HG02623 (cell line): ENCODE results near the gene KLF11.
"Not testable (repeated sequence)": the region's sequence is repeated elsewhere in the genome, so short reads cannot be mapped to it uniquely, and the experiment has no call there.

Experiments used
- ATAC-seq: cut with Tn5 transposase; IDR thresholded peaks from one replicate; pipeline ENCODE4 v1.9.1; 2021; ENCODE audit warnings: moderate library complexity; ENCODE audit not compliant: unreplicated experiment

The KLF11 gene

DNA sequence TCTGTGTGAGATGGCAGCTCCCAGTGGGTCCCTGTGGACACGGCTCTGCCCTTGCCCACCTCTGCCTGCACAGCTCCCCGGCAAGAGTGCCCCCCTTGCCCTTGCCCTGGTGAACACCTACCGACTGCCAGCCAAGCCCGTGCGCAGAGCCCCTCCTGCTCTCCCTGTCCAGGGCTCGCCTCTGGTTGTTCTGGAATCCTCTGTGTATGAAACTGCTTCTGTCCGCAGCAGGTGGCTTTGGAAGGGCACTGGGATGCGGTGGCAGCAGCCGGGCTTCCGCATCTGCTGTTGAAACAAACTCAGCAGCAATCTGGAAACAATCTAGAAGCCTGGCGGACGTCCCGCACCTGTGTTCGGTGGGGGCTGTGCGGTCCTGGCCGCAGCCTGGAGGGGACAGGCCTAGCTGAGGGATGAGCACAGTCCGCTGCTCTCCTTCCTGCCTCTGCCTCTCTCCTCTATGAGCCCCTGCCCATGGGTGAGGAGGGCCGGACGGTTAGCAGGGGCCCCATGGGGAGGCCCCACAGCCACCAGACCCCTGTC, 34.0 kb upstream of the KLF11 start:
- ATAC-seq = no peak

DNA sequence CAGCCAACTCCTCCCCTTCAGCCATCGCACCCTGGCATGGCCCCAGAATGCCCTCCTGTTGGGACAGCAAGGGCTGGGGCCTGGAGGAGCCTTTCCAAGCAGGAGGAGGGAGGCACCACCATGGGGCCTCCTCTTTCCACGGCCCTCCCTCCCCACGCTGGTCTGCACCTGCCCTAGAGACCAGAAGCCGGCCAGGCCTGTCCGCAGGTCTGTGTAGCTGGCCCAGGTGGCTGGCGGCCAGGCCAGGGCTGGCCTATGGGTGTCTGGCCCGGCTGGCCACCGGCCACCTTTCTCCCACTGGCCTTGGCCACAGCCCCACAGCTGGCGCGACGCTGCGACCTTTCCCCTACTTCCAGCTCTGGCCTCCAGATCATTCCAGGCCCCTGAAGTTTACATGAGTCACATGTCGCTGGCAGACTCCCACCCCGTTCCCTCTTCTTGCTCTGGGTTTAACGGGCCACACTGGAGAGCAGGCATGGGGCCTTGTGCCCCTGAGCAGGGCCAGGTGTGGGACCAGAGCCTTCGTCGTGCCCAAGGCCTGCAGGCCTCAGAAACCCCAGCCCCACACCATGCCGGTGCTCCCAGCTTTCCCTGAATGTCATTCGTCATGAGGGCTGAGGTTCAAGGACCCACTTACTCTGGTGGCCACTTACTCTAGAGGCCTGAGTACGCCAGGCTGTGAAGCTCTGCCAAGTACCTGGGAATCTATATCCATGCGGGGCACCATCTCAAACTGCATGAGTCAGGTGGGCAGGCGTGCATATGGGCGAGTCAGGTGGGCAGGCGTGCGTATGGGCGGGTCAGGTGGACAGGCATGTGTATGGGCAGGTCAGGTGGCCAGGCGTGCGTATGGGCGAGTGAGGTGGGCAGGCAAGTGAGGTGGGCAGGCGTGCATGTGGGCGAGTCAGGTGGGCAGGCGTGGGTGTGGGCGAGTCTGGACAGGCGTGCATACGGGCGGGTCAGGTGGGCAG, 33.3 kb upstream of the KLF11 start:
- no peak for ATAC-seq

DNA sequence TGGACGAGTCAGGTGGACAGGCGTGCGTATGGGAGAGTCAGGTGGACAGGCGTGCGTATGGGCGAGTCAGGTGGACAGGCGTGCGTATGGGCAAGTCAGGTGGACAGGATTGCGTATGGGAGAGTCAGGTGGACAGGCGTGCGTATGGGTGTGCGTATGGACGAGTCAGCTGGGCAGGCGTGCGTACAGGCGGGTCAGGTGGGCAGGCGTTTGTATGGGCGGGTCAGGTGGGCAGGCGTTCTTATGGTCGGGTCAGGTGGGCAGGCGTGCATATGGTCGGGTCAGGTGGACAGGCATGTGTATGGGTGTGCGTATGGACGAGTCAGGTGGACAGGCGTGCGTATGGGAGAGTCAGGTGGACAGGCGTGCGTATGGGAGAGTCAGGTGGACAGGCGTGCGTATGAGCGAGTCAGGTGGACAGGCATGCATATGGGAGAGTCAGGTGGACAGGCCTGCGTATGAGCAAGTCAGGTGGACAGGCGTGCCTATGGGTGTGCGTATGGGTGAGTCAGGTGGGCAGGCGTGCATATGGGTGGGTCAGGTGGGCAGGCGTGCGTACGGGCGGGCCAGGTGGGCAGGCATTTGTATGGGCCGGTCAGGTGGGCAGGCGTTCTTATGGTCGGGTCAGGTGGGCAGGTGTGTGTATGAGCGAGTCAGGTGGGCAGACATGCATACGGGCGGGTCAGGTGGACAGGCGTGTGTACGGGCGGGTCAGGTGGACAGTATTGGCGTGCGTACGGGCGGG, 32.3 kb upstream of the KLF11 start:
- not testable (repeated sequence) for ATAC-seq

DNA sequence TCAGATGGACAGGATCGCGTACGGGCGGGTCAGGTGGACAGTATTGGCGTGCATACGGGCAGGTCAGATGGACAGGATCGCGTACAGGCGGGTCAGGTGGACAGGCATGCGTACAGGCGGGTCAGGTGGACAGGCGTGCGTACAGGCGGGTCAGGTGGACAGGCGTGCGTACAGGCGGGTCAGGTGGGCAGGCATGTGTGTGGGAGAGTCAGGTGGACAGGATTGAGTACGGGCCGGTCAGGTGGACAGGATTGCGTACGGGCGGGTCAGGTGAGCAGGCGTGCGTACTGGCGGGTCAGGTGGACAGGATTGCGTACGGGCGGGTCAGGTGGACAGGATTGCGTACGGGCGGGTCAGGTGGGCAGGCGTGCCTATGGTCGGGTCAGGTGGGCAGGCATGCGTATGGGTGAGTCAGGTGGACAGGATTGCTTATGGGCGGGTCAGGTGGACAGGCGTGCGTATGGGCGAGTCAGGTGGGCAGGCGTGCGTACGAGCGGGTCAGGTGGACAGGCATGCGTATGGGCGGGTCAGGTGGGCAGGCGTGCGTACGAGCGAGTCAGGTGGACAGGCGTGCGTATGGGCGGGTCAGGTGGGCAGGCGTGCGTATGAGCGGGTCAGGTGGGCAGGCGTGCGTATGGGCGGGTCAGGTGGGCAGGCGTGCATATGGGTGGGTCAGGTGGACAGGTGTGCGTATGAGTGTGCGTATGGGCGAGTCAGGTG, 31.6 kb upstream of the KLF11 start:
- not testable (repeated sequence) for ATAC-seq

DNA sequence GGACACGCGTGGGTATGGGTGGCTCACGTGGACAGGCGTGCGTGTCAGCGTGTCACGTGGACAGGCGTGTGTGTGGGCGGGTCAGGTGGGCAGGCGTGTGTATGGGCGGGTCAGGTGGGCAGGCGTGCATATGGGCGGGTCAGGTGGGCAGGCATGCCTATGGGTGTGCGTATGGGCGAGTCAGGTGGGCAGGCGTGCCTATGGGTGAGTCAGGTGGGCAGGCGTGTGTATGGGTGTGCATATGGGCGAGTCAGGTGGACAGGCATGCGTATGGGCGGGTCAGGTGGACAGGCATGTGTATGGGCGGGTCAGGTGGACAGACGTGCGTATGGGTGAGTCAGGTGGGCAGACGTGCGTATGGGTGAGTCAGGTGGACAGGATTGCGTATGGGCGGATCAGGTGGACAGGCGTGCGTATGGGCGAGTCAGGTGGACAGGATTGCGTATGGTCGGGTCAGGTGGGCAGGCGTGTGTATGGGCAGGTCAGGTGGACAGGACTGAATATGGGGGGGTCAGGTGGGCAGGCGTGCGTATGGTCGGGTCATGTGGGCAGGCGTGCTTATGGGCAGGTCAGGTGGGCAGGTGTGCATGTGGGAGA, 30.9 kb upstream of the KLF11 start:
- ATAC-seq = not testable (repeated sequence)

DNA sequence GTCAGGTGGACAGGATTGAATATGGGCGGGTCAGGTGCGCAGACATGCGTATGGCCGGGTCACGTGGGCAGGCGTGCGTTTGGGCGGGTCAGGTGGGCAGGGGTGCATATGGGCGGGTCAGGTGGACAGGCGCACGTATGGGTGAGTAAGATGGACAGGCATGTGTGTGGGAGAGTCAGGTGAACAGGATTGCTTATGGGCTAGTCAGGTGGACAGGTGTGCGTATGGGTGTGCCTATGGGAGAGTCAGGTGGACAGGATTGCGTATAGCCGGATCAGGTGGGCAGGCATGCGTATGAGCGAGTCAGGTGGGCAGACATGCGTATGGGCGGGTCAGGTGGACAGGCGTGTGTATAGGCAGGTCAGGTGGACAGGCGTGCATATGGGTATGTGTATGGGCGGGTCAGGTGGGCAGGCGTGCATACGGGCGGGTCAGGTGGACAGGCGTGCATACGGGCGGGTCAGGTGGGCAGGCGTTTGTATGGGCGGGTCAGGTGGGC, 30.3 kb upstream of the KLF11 start:
- no peak for ATAC-seq

DNA sequence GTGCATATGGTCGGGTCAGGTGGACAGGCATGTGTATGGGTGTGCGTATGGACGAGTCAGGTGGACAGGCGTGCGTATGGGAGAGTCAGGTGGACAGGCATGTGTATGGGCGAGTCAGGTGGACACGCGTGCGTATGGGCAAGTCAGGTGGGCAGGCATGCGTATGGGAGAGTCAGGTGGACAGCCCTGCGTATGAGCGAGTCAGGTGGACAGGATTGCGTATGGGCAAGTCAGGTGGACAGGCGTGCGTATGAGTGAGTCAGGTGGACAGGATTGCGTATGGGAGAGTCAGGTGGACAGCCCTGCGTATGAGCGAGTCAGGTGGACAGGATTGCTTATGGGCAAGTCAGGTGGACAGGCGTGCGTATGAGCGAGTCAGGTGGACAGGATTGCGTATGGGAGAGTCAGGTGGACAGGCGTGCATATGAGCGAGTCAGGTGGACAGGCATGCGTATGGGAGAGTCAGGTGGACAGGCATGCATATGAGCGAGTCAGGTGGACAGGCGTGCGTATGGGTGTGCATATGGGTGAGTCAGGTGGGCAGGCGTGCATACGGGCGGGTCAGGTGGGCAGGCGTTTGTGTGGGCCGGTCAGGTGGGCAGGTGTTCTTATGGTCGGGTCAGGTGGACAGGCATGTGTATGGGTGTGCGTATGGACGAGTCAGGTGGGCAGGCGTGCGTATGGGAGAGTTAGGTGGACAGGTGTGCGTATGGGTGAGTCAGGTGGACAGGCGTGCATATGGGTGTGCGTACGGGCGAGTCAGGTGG, 29.5 kb upstream of the KLF11 start:
- not testable (repeated sequence) for ATAC-seq

DNA sequence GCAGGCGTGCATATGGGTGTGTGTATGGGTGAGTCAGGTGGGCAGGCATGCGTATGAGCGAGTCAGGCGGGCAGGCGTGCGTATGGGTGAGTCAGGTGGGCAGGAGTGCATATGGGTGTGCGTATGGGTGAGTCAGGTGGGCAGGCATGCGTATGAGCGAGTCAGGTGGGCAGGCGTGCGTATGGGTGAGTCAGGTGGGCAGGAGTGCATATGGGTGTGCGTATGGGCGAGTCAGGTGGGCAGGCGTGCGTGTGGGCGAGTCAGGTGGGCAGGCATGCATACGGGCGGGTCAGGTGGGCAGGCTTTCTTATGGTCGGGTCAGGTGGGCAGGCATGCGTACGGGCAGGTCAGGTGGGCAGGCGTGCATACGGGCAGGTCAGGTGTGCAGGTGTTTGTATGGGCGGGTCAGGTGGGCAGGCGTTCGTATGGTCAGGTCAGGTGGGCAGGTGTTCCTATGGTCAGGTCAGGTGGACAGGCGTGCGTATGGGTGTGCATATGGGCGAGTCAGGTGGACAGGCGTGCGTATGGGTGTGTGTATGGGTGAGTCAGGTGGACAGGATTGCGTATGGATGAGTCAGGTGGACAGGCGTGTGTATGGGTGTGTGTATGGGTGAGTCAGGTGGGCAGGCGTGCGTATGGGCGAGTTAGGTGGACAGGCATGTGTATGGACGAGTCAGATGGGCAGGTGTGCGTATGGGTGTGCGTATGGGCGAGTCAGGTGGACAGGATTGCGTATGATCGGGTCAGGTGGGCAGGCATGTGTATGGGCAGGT, 28.7 kb upstream of the KLF11 start:
- no peak for ATAC-seq

DNA sequence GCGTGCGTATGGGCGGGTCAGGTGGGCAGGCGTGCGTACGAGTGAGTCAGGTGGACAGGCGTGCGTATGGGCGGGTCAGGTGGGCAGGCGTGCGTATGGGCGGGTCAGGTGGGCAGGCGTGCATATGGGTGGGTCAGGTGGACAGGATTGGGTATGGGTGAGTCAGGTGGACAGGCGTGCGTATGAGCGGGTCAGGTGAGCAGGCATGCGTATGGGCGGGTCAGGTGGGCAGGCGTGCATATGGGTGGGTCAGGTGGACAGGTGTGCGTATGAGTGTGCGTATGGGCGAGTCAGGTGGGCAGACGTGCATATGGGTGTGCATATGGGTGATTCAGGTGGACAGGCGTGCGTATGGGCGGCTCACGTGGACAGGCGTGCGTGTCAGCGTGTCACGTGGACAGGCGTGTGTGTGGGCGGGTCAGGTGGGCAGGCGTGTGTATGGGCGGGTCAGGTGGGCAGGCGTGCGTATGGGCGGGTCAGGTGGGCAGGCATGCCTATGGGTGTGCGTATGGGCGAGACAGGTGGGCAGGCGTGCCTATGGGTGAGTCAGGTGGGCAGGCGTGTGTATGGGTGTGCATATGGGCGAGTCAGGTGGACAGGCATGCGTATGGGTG, 27.9 kb upstream of the KLF11 start:
- ATAC-seq = not testable (repeated sequence)

DNA sequence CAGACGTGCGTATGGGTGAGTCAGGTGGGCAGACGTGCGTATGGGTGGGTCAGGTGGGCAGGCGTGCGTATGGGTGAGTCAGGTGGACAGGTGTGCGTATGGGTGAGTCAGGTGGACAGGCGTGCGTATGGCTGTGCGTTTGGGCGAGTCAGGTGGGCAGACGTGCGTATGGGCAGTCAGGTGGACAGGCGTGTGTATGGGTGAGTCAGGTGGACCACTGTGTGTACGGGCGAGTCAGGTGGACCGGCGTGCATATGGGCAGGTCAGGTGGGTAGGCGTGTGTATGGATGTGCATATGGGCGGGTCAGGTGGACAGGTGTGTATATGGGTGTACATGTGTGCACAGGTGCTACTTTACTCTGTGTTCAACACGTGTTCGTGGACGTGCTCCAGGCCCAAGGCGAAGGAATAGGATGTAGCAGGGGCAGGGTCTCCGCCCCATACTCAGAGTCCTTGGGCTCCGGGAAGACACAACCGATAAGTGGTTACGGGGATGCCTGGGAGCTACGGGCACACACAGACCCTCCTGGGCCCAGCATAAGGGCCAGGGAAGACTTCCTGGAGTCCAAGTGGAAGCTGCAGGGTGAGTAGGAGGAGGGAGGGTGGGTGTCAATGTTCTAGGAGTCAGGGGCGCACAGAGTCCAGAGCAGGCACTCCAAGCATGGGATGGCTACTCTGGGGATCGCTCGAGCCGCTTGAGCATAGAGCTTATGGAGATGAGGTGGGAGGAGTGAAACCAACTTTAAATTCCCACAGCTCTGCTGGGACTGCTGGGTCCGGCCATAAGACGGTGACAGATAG, 27.1 kb upstream of the KLF11 start:
- ATAC-seq = no peak

DNA sequence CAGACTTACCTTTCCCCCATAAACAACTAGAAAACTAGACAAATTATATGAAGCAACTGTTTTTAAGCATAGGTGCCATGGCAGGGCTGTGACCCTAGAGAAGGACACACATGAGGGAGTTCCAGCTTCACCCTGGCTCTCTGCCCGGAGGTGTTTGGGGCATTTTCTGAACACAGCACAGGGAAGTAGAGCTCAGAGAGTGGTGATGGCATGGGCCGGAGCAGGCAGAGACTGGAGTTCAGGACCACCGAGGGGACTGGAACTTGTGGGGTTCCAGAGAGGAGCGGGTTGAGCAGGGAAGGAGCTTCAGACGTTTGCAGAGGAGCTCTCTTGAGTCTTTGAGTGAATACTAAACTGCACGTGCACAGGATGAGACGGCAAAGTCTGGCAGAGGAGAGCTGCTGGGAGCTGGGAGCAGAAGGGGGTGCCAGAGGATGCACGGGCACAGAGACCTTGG, 26.5 kb upstream of the KLF11 start:
- no peak for ATAC-seq

DNA sequence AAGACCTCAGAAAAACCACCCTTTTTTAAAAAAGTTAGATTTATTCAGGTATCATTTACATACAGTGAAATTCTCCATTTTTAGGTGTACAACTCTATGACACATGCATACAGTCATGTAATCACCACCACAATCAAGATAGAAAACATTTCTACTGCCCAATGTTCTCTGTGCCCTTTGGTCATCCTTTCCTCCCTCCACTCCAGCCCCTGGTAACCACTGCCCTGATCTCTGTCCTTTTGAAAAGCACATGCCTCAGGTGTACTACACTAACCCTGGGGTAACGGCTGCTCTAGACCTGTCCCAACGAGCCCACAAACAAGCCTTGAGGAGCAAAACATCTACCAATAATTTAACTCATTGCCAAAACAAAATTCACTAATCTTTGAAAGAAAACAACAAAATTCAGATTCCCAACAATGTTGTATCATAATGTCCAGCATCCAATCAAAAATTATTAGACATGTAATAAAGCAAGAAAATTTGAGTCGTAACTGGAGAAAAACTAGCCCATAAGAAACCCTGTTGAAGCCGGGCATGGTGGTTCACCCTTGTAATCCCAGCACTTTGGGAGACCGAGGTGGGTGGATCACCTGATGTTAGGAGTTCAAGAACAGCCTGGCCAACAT, 25.9 kb upstream of the KLF11 start:
- ATAC-seq = no peak

DNA sequence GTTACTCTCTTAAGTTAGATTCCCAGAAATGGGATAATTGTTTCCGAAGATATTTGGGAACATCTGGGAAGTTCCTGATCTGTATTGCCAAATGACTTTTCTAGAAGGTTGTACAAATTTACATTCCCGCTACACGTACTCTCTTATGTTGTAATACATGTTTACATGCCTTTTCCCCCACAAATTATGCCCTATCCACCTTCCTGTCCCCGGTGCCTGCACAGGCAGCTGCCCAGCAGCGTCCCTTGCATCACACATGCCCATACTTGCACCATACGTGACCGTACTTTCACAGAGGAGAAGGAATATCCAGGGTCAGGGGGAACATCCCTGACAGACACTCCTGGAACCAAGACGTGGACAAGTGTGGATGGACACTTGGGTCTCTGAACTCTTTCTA, 24.2 kb upstream of the KLF11 start:
- ATAC-seq = no peak

DNA sequence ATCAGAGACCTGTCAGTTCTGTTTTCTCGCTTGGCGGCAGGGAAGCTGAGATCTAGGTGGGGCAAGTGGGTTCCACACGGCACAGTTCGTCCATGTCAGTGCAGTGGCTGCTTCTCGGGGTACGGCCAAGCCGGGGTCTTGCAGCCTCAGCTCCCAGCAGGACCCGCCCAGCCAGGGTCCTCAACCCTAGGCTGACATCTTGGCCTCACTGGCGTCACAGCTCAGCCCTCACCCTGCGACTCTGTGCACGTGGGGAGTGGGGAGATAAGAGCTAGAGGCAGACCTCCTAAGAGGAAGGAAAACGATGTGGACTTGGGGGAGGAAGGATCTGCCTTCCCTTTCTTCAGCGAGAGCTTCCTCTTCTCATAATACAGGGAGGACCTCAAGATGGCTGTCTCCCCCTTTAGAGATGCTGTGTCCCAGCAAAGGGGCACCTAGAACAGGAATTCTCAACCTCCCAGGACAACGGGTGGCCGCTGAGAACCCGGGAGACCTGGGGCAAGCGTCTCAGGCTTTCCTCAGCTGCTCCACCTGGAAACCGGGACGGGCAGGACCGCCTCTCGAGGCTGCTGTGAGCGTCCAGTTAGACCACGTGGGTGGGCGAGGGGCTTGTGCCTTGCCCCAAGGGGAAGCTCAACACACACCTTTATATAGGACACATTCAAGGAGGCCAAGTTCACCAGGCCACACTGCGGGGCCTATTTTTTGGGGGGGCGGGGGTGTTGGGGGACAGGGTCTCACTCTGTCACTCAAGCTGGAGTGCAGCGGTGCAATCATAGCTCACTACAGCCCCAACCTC, 23.5 kb upstream of the KLF11 start:
- no peak for ATAC-seq

DNA sequence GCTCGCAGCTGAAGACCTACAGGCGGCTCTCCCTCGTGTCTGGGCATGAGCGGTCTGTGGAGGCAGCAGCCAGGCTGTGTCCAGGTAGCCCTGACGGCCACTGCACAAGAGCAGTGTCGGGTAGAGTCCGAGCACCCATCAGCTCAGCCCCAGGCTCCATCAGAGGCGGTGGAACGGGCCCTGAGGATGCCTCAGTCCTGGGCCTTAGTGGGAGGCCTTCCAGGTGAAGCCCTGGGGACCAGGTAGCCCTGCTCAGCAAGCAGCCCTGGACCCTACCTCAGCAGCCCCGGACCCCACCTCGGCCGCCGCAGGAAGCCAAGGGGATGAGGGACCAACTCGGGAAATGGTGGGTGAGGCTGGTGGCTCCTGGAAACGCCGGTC, 21.3 kb upstream of the KLF11 start:
- no peak for ATAC-seq

DNA sequence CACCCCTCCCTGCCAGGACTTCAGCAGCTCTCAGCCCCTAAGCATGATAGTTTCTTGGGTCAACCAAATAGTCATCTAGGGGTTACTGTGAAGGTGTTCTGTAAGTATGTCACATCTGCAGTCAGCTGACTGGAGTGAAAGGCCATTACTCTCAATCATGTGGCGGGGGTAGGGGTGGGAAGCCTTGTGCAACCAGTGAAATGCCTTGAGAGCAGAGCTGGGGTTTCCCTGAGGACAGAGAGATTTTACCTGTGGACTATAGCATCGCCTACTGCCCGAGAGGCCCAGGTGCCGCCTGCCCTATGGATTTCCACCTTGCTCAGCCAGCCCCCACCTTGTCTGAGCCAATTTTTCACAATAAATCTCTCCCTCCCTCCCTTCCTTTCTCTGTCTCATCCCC, 20.9 kb upstream of the KLF11 start:
- no peak for ATAC-seq
